ENCODE results near the gene MEIOSIN. TPM values are rescaled to one million over a fixed set of nuclear protein-coding genes. Genes with fewer than 3 reads are reported as not detected.
A peak's percentile ranks its signal among the peaks of the same experiment; 100 is the strongest.

Gene MEIOSIN
- polyA plus RNA-seq, 1 of the 3 experiments (the other 2 are of a cell fraction), result 0.03 TPM

DNA sequence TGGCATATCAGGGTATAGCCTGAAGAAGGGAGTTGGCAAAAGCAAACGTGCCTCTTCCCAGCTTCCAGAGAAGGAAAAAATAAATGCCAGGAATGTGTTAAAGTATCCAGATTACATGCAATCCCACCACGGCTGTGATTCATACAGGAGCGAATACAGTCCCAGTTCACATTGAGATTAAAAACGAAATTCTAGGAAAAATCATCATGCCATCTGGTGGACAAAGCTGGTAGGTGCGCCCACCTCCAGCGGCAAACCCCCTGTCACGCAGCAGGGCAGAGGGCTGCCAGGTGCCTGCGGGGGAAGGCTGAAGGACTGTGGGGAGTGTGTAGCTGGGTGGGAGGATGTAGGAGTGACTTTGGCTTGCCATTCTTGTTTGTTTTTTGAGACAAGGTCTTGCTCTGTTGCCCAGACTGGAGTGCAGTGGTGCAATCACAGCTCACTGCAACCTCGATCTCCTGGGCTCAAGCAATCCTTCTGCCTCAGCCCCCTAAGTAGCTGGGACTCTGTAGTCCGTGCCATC, 65.8 kb downstream of the MEIOSIN start:
- TF ChIP-seq TCF12 (IDR thresholded peaks at IDR 0.05) (no peak), RAD21 (IDR thresholded peaks at IDR 0.05; ENCODE audit: low read length) (peak; percentile 71), EZH2phosphoT487 (IDR thresholded peaks at IDR 0.05; ENCODE audit: borderline replicate concordance, low read depth) (no peak), RFX5 (IDR thresholded peaks at IDR 0.05; ENCODE audit: low read length) (no peak), TAF1 (IDR thresholded peaks at IDR 0.05; ENCODE audit: borderline replicate concordance, low read depth, low read length) (no peak), TEAD4 (IDR thresholded peaks at IDR 0.05; ENCODE audit: borderline replicate concordance, insufficient read depth) (no peak), NRF1 (IDR thresholded peaks at IDR 0.05; ENCODE audit: low read depth, low read length) (no peak), RCOR1 (IDR thresholded peaks at IDR 0.05; ENCODE audit: low read length) (no peak), MXI1 (IDR thresholded peaks at IDR 0.05; ENCODE audit: low read depth, low read length) (no peak), FOXM1 (IDR thresholded peaks at IDR 0.05; ENCODE audit: low read depth) (no peak), MEF2A (IDR thresholded peaks at IDR 0.05; ENCODE audit: borderline replicate concordance, low read depth) (no peak), FOSL2 (IDR thresholded peaks at IDR 0.05; ENCODE audit: borderline replicate concordance, low read depth) (peak; percentile 17; the same call in 1 of the 2 replicates), EP300 (IDR thresholded peaks at IDR 0.05; ENCODE audit: borderline replicate concordance in 1 of 2, low read depth in 1 of 2, low read length in 1 of 2) (no peak), GATA2 (CRISPR knock-in tag; IDR thresholded peaks at IDR 0.05) (no peak), SMC3 (IDR thresholded peaks at IDR 0.05; ENCODE audit: low read depth, low read length) (peak; percentile 78), GABPA (IDR thresholded peaks at IDR 0.05; ENCODE audit: low read depth) (no peak), YY1 (IDR thresholded peaks at IDR 0.05; ENCODE audit: low read depth) (no peak), SIN3A (IDR thresholded peaks at IDR 0.05; ENCODE audit: borderline replicate concordance, low read depth, low read length) (no peak)
- TF ChIP-seq, protein P1, sequence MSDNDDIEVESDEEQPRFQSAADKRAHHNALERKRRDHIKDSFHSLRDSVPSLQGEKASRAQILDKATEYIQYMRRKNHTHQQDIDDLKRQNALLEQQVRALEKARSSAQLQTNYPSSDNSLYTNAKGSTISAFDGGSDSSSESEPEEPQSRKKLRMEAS (IDR thresholded peaks at IDR 0.05; ENCODE audit: low read depth), result no peak
- TF ChIP-seq, protein P2, sequence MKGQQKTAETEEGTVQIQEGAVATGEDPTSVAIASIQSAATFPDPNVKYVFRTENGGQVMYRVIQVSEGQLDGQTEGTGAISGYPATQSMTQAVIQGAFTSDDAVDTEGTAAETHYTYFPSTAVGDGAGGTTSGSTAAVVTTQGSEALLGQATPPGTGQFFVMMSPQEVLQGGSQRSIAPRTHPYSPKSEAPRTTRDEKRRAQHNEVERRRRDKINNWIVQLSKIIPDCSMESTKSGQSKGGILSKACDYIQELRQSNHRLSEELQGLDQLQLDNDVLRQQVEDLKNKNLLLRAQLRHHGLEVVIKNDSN (IDR thresholded peaks at IDR 0.05; ENCODE audit: borderline replicate concordance, low read depth), result no peak
- TF ChIP-seq, protein P3, sequence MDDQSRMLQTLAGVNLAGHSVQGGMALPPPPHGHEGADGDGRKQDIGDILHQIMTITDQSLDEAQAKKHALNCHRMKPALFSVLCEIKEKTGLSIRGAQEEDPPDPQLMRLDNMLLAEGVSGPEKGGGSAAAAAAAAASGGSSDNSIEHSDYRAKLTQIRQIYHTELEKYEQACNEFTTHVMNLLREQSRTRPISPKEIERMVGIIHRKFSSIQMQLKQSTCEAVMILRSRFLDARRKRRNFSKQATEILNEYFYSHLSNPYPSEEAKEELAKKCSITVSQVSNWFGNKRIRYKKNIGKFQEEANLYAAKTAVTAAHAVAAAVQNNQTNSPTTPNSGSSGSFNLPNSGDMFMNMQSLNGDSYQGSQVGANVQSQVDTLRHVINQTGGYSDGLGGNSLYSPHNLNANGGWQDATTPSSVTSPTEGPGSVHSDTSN (IDR thresholded peaks at IDR 0.05), result no peak
- TF ChIP-seq, protein P4, sequence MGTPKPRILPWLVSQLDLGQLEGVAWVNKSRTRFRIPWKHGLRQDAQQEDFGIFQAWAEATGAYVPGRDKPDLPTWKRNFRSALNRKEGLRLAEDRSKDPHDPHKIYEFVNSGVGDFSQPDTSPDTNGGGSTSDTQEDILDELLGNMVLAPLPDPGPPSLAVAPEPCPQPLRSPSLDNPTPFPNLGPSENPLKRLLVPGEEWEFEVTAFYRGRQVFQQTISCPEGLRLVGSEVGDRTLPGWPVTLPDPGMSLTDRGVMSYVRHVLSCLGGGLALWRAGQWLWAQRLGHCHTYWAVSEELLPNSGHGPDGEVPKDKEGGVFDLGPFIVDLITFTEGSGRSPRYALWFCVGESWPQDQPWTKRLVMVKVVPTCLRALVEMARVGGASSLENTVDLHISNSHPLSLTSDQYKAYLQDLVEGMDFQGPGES (IDR thresholded peaks at IDR 0.05; ENCODE audit: low read depth, low read length), result no peak
- TF ChIP-seq, protein P5, sequence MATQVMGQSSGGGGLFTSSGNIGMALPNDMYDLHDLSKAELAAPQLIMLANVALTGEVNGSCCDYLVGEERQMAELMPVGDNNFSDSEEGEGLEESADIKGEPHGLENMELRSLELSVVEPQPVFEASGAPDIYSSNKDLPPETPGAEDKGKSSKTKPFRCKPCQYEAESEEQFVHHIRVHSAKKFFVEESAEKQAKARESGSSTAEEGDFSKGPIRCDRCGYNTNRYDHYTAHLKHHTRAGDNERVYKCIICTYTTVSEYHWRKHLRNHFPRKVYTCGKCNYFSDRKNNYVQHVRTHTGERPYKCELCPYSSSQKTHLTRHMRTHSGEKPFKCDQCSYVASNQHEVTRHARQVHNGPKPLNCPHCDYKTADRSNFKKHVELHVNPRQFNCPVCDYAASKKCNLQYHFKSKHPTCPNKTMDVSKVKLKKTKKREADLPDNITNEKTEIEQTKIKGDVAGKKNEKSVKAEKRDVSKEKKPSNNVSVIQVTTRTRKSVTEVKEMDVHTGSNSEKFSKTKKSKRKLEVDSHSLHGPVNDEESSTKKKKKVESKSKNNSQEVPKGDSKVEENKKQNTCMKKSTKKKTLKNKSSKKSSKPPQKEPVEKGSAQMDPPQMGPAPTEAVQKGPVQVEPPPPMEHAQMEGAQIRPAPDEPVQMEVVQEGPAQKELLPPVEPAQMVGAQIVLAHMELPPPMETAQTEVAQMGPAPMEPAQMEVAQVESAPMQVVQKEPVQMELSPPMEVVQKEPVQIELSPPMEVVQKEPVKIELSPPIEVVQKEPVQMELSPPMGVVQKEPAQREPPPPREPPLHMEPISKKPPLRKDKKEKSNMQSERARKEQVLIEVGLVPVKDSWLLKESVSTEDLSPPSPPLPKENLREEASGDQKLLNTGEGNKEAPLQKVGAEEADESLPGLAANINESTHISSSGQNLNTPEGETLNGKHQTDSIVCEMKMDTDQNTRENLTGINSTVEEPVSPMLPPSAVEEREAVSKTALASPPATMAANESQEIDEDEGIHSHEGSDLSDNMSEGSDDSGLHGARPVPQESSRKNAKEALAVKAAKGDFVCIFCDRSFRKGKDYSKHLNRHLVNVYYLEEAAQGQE (IDR thresholded peaks at IDR 0.05; ENCODE audit: low read depth, low read length), result 0 out of 2 replicates have a peak, but pooled peaks have one; percentile 16
- TF ChIP-seq, protein P6, sequence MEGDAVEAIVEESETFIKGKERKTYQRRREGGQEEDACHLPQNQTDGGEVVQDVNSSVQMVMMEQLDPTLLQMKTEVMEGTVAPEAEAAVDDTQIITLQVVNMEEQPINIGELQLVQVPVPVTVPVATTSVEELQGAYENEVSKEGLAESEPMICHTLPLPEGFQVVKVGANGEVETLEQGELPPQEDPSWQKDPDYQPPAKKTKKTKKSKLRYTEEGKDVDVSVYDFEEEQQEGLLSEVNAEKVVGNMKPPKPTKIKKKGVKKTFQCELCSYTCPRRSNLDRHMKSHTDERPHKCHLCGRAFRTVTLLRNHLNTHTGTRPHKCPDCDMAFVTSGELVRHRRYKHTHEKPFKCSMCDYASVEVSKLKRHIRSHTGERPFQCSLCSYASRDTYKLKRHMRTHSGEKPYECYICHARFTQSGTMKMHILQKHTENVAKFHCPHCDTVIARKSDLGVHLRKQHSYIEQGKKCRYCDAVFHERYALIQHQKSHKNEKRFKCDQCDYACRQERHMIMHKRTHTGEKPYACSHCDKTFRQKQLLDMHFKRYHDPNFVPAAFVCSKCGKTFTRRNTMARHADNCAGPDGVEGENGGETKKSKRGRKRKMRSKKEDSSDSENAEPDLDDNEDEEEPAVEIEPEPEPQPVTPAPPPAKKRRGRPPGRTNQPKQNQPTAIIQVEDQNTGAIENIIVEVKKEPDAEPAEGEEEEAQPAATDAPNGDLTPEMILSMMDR (IDR thresholded peaks at IDR 0.05), result peak; percentile 87
- Histone ChIP-seq H3K9me2 (no peaks in the 10 kb centered on the region), H3K4me2 (peak overlapping the region; percentile 41; the same call in 1 of the 2 replicates), H3K9ac (no peak overlapping the region), H3K9me3 (no peaks in the 10 kb centered on the region), H3K4me1 (ENCODE audit: control insufficient read depth in 1 of 2, insufficient read depth in 2 of 2, low read depth in 1 of 2, low read length in 1 of 2) (peaks cover 2 to 3% of the 10 kb centered on the region in 2 experiments; a peak in 2 of 4 replicates), H3K4me3 (ENCODE audit: low read depth in 2 of 2, low read length in 1 of 2) (no peak overlapping the region), H4K20me1 (ENCODE audit: insufficient read depth) (no peaks in the 10 kb centered on the region), H3K27ac (ENCODE audit: low read depth in 2 of 2, low read length in 1 of 2) (peak overlapping the region in 1 of 2 experiments; percentile 25; a peak in 1 of 4 replicates), H3K36me3 (replicated peaks in 1 of 2; ENCODE audit: control insufficient read depth in 1 of 2, insufficient read depth in 2 of 2, low read length in 1 of 2) (no peaks in the 10 kb centered on the region), H3K79me2 (ENCODE audit: insufficient read depth) (no peaks in the 10 kb centered on the region), H2AFZ (ENCODE audit: low read depth) (0 out of 2 replicates have a peak overlapping the region, but pooled peaks have one; percentile 57), H3F3A (replicated peaks; ENCODE audit: insufficient read depth) (no peaks in the 10 kb centered on the region), H3K27me3 (ENCODE audit: insufficient read depth) (no peaks in the 10 kb centered on the region)
- peak; percentile 91 for DNase-seq
- 10% methylated on average over 10 of the region's 10 CpGs for WGBS (ENCODE audit: low lambda C conversion rate)
- ChIA-PET CTCF (interaction anchor here (0.6 to 7.3 kb wide), 28 partner anchors 8 to 183 kb away, joined by 3 to 100 read pairs (median 4); partner anchors contain the start of genes DMPK, FOXA3, RSPH6A and SIX5), POLR2A (interaction anchor here (2.7 kb wide), 1 partner anchor 29 kb away, joined by 19 read pairs; the partner anchor contains the start of gene SIX5)

Measured in SK-N-SH (cell line).